GM18499 (cell line): ENCODE data around the gene TIAM1.

Experiments
- ATAC-seq: cut with Tn5 transposase; IDR thresholded peaks from one replicate; pipeline ENCODE4 v1.9.1; 2021; ENCODE audit warnings: moderate number of reproducible peaks; ENCODE audit not compliant: insufficient read depth, unreplicated experiment

Gene TIAM1

GRCh38 chr21:31145274-31145673 lies 198.8 kb downstream of the TIAM1 start:
- no peak for ATAC-seq

- ATAC-seq: no peak
These were observed 201.0 kb downstream of the TIAM1 start for GRCh38 chr21:31143036-31143435.

- no peak for ATAC-seq
These were observed 201.5 kb downstream of the TIAM1 start for GRCh38 chr21:31142600-31142999.

GRCh38 chr21:31141389-31142000 lies 202.6 kb downstream of the TIAM1 start:
- ATAC-seq: no peak

- no peak for ATAC-seq
These were observed 203.4 kb downstream of the TIAM1 start for GRCh38 chr21:31140676-31141075.

GRCh38 chr21:31140025-31140424 lies 204.0 kb downstream of the TIAM1 start:
- ATAC-seq: no peak

- no peak for ATAC-seq
These were observed 206.1 kb downstream of the TIAM1 start for GRCh38 chr21:31137960-31138359.

GRCh38 chr21:31136891-31137290 lies 207.2 kb downstream of the TIAM1 start:
- peak; percentile 51 for ATAC-seq

- no peak for ATAC-seq
These were observed 208.4 kb downstream of the TIAM1 start for GRCh38 chr21:31135531-31136184.

GRCh38 chr21:31133243-31133830 lies 210.7 kb downstream of the TIAM1 start:
- no peak for ATAC-seq

- peak; percentile 51 for ATAC-seq
These were observed 211.4 kb downstream of the TIAM1 start for GRCh38 chr21:31132574-31133242.

GRCh38 chr21:31130821-31131220 lies 213.2 kb downstream of the TIAM1 start:
- ATAC-seq: no peak

GRCh38 chr21:31128234-31128633 lies 215.8 kb downstream of the TIAM1 start:
- no peak for ATAC-seq

- ATAC-seq: no peak
These were observed 220.1 kb downstream of the TIAM1 start for GRCh38 chr21:31124010-31124409.

GRCh38 chr21:31119199-31119598 lies 224.9 kb downstream of the TIAM1 start:
- no peak for ATAC-seq

- ATAC-seq: no peak
These were observed 226.7 kb downstream of the TIAM1 start for GRCh38 chr21:31117128-31117916.

GRCh38 chr21:31115249-31115648 lies 228.8 kb downstream of the TIAM1 start:
- no peak for ATAC-seq

GRCh38 chr21:31111093-31111492 lies 233.0 kb downstream of the TIAM1 start:
- ATAC-seq: no peak

- ATAC-seq: no peak
These were observed 233.6 kb downstream of the TIAM1 start for GRCh38 chr21:31110430-31110829.

- no peak for ATAC-seq
These were observed 236.2 kb downstream of the TIAM1 start for GRCh38 chr21:31107871-31108270.
